ENCODE measurements around the gene CAPN5.
A peak's percentile ranks its signal among the peaks of the same experiment; 100 is the strongest.
"Not testable (repeated sequence)": the region's sequence is repeated elsewhere in the genome, so short reads cannot be mapped to it uniquely, and the experiment has no call there.

Gene CAPN5

GRCh38 chr11:77044356-77044755, 22.4 kb upstream of the CAPN5 start:
- no peak for DNase-seq

GRCh38 chr11:77044886-77045285, 21.9 kb upstream of the CAPN5 start:
- no peak for DNase-seq

GRCh38 chr11:77046060-77046501, 20.7 kb upstream of the CAPN5 start:
- peak; percentile 14 for DNase-seq

GRCh38 chr11:77047007-77047927, 19.5 kb upstream of the CAPN5 start:
- DNase-seq, result peak; percentile 71

GRCh38 chr11:77047928-77048446, 18.8 kb upstream of the CAPN5 start:
- DNase-seq, result not testable (repeated sequence)

- no peak for DNase-seq
Measured at GRCh38 chr11:77049026-77049425, 17.7 kb upstream of the CAPN5 start.

GRCh38 chr11:77051511-77051910, 15.3 kb upstream of the CAPN5 start:
- DNase-seq, result no peak

- no peak for DNase-seq
Measured at GRCh38 chr11:77052518-77052917, 14.3 kb upstream of the CAPN5 start.

GRCh38 chr11:77053217-77054015, 13.4 kb upstream of the CAPN5 start:
- no peak for DNase-seq

- no peak for DNase-seq
Measured at GRCh38 chr11:77054084-77054483, 12.7 kb upstream of the CAPN5 start.

GRCh38 chr11:77055101-77055561, 11.6 kb upstream of the CAPN5 start:
- no peak for DNase-seq

- DNase-seq, result no peak
Measured at GRCh38 chr11:77055913-77056312, 10.9 kb upstream of the CAPN5 start.

- no peak for DNase-seq
Measured at GRCh38 chr11:77056814-77057402, 9.9 kb upstream of the CAPN5 start.

- DNase-seq, result no peak
Measured at GRCh38 chr11:77057938-77058474, 8.8 kb upstream of the CAPN5 start.

GRCh38 chr11:77058900-77059299, 7.9 kb upstream of the CAPN5 start:
- DNase-seq, result no peak

GRCh38 chr11:77059806-77060205, 7.0 kb upstream of the CAPN5 start:
- DNase-seq, result no peak

- DNase-seq, result no peak
Measured at GRCh38 chr11:77060234-77060633, 6.5 kb upstream of the CAPN5 start.

GRCh38 chr11:77061258-77061657, 5.5 kb upstream of the CAPN5 start:
- DNase-seq, result not testable (repeated sequence)

- no peak for DNase-seq
Measured at GRCh38 chr11:77062924-77063323, 3.8 kb upstream of the CAPN5 start.

GRCh38 chr11:77063407-77063806, 3.4 kb upstream of the CAPN5 start:
- DNase-seq, result no peak

- no peak for DNase-seq
Measured at GRCh38 chr11:77063861-77064260, 2.9 kb upstream of the CAPN5 start.

GRCh38 chr11:77064648-77065217, 2.0 kb upstream of the CAPN5 start:
- no peak for DNase-seq

GRCh38 chr11:77065878-77066228, 918 bp upstream of the CAPN5 start:
- no peak for DNase-seq
